ENCODE measurements around the gene PTPRC.

- TF ChIP-seq CTCF (IDR thresholded peaks at IDR 0.05; ENCODE audit: low read depth, low read length) (no peak), MAX (IDR thresholded peaks at IDR 0.05; ENCODE audit: low read depth, low read length) (no peak)
These were observed 39.1 kb upstream of the PTPRC start for GRCh38 chr1:198599749-198600148.

Data from NB4 (cell line).